Panc1 (cell line): ENCODE measurements around the gene SPTBN1.

Source experiments
- POLR2AphosphoS5 ChIP-seq: IDR thresholded peaks from 2 replicates; pipeline ENCODE4 v1.6.1; 2012; ENCODE audit warnings: mild to moderate bottlenecking, low read depth, low read length, moderate library complexity
- SIN3A ChIP-seq: IDR thresholded peaks from 2 replicates; pipeline ENCODE4 v1.6.1; 2012; ENCODE audit warnings: low read depth, mild to moderate bottlenecking, low read length, moderate library complexity, borderline replicate concordance; ENCODE audit not compliant: insufficient read depth
- TCF7L2 ChIP-seq: IDR thresholded peaks from 2 replicates; pipeline ENCODE4 v1.6.1; 2011; ENCODE audit warnings: mild to moderate bottlenecking, low read depth, low read length, inconsistent platforms
- TF ChIP-seq, protein P1 (sequence below), 2 experiments: IDR thresholded peaks; 2 replicates each; pipeline ENCODE4 v1.6.1; 2011 to 2012; ENCODE audit warnings: low read depth in 2 of 2, control low read depth in 1 of 2, low read length in 1 of 2, mild to moderate bottlenecking in 1 of 2, moderate library complexity in 1 of 2; ENCODE audit not compliant: insufficient read depth in 1 of 2
- TF ChIP-seq, protein P2 (sequence below): fragments of 450-650 bp; IDR thresholded peaks from 2 replicates; pipeline ENCODE4 v1.5.1; 2017; ENCODE audit warnings: mild to moderate bottlenecking

DNA sequence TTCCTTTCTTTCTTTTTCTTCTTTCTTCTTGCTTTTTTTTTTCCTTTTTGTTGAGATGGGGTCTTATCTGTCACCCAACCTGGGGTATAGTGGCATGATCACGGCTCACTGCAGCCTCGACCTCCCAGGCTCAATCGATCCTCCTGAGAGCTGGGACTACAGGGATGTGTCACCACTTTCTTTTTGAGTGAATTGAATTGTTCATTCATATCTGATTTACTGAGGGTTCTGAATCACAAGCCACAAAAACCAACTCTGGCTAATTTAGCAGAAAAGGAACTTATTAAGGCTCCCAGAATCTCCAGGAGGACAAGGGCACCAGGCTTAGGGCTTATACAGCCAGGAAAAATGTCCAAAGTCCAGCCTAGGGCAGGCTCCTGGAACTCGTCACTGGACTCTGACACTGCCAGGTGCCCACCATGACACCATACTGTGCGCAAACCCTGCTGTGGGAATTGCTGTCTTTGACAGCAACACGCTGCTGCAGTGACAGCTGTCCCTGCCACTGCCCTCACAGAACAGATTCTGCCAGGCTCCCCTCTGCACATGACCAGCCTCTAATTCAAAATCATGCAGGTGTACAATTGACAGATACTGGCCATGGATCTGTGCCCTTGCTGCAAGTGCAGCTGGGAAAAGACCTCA lies 224.4 kb downstream of the SPTBN1 start:
- TF ChIP-seq, protein P1, sequence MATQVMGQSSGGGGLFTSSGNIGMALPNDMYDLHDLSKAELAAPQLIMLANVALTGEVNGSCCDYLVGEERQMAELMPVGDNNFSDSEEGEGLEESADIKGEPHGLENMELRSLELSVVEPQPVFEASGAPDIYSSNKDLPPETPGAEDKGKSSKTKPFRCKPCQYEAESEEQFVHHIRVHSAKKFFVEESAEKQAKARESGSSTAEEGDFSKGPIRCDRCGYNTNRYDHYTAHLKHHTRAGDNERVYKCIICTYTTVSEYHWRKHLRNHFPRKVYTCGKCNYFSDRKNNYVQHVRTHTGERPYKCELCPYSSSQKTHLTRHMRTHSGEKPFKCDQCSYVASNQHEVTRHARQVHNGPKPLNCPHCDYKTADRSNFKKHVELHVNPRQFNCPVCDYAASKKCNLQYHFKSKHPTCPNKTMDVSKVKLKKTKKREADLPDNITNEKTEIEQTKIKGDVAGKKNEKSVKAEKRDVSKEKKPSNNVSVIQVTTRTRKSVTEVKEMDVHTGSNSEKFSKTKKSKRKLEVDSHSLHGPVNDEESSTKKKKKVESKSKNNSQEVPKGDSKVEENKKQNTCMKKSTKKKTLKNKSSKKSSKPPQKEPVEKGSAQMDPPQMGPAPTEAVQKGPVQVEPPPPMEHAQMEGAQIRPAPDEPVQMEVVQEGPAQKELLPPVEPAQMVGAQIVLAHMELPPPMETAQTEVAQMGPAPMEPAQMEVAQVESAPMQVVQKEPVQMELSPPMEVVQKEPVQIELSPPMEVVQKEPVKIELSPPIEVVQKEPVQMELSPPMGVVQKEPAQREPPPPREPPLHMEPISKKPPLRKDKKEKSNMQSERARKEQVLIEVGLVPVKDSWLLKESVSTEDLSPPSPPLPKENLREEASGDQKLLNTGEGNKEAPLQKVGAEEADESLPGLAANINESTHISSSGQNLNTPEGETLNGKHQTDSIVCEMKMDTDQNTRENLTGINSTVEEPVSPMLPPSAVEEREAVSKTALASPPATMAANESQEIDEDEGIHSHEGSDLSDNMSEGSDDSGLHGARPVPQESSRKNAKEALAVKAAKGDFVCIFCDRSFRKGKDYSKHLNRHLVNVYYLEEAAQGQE (IDR thresholded peaks at IDR 0.05; ENCODE audit: insufficient read depth in 1 of 2, low read depth in 2 of 2, low read length in 1 of 2): no peak
- TF ChIP-seq, protein P2, sequence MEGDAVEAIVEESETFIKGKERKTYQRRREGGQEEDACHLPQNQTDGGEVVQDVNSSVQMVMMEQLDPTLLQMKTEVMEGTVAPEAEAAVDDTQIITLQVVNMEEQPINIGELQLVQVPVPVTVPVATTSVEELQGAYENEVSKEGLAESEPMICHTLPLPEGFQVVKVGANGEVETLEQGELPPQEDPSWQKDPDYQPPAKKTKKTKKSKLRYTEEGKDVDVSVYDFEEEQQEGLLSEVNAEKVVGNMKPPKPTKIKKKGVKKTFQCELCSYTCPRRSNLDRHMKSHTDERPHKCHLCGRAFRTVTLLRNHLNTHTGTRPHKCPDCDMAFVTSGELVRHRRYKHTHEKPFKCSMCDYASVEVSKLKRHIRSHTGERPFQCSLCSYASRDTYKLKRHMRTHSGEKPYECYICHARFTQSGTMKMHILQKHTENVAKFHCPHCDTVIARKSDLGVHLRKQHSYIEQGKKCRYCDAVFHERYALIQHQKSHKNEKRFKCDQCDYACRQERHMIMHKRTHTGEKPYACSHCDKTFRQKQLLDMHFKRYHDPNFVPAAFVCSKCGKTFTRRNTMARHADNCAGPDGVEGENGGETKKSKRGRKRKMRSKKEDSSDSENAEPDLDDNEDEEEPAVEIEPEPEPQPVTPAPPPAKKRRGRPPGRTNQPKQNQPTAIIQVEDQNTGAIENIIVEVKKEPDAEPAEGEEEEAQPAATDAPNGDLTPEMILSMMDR: no peak
- TF ChIP-seq POLR2AphosphoS5: no peak
- TF ChIP-seq TCF7L2: no peak
- TF ChIP-seq SIN3A: no peak
